A673 (cell line): Measurements from ENCODE around the gene SLC29A2. TPM values are rescaled to one million over a fixed set of nuclear protein-coding genes. Genes with fewer than 3 reads are reported as not detected.

Experiments used
- BruUV-seq: library from RNA; stranded (reverse); fragments of 400-500 nt; replicated peaks from 2 replicates; lab custom pipeline; 2021; lab: Mats Ljungman, UMichigan
- CTCF ChIA-PET: fragments of 300-600 bp; sonication (Branson Sonifier 250); formaldehyde crosslinking; loops from one replicate; lab custom pipeline; 2022; ENCODE audit warnings: antibody characterized with exemption; lab: Charles Lee
- POLR2A ChIA-PET: fragments of 300-600 bp; sonication (Branson Sonifier 250); formaldehyde crosslinking; loops from one replicate; lab custom pipeline; 2022; ENCODE audit warnings: antibody characterized with exemption; ENCODE audit not compliant: low non-redundant PET; lab: Charles Lee
- DNase-seq: peaks from one replicate; pipeline ENCODE4 v3.0.0-alpha.2; 2015; ENCODE audit warnings: low spot score
- H3K27ac ChIP-seq: fragments of 200-600 bp; sonication (generic); 2 replicates; pipeline ENCODE4 v1.5.1; 2016; ENCODE audit warnings: mixed run types, low read depth, mild to moderate bottlenecking, mixed read lengths, antibody characterized with exemption, low read length; ENCODE audit not compliant: poor library complexity, severe bottlenecking
- H3K27me3 ChIP-seq: fragments of 200-600 bp; sonication (generic); replicated peaks from 2 replicates; pipeline ENCODE4 v1.6.1; 2017; ENCODE audit warnings: mixed run types, low read depth, mild to moderate bottlenecking, mixed read lengths, antibody characterized with exemption, low read length; ENCODE audit not compliant: insufficient read depth, poor library complexity
- H3K36me3 ChIP-seq: fragments of 200-600 bp; sonication (generic); 2 replicates; pipeline ENCODE4 v1.6.1; 2016; ENCODE audit warnings: mixed run types, mild to moderate bottlenecking, mixed read lengths, antibody characterized with exemption, low read length; ENCODE audit not compliant: insufficient read depth, poor library complexity, severe bottlenecking
- H3K4me1 ChIP-seq: fragments of 200-600 bp; sonication (generic); 2 replicates; pipeline ENCODE4 v1.6.1; 2017; ENCODE audit warnings: mixed run types, mild to moderate bottlenecking, mixed read lengths, antibody characterized with exemption, low read length; ENCODE audit not compliant: insufficient read depth, poor library complexity, severe bottlenecking
- H3K4me3 ChIP-seq: fragments of 200-600 bp; sonication (generic); 2 replicates; pipeline ENCODE4 v1.5.1; 2016; ENCODE audit warnings: low read depth, mixed run types, mild to moderate bottlenecking, mixed read lengths, low read length; ENCODE audit not compliant: poor library complexity, severe bottlenecking
- H3K9me3 ChIP-seq: fragments of 200-600 bp; sonication (generic); 2 replicates; pipeline ENCODE4 v1.6.1; 2016; ENCODE audit warnings: mixed run types, low read depth, mild to moderate bottlenecking, mixed read lengths, antibody characterized with exemption, low read length; ENCODE audit not compliant: poor library complexity, severe bottlenecking
- CTCF ChIP-seq: fragments of 300-800, 200-600 bp; sonication (generic); conservative IDR thresholded peaks from 2 replicates; pipeline ENCODE4 v1.5.1; 2017; ENCODE audit warnings: low read depth, mild to moderate bottlenecking, antibody characterized with exemption, low read length, moderate library complexity, mixed read lengths
- EZH2 ChIP-seq: fragments of 200-600 bp; sonication (generic); IDR thresholded peaks from 2 replicates; pipeline ENCODE4 v1.6.1; 2017; ENCODE audit warnings: borderline replicate concordance, low read depth, mild to moderate bottlenecking, mixed read lengths, antibody characterized with exemption, low read length; ENCODE audit not compliant: poor library complexity, severe bottlenecking
- intact Hi-C: fragments of 100-400 bp; cut with micrococcal nuclease; formaldehyde crosslinking; loops from one replicate; pipeline ENCODE4 v1.10.0; 2022; ENCODE audit not compliant: unreplicated experiment
- total RNA-seq: library from RNA; stranded (reverse); gene quantifications from 2 replicates; pipeline ENCODE4 v1.2.3, GENCODE V29; 2021

SLC29A2 gene
- total RNA-seq, 1 experiment from 2014 or later: 62.4 TPM

GRCh38 chr11:66324664-66325063, 46.9 kb downstream of the SLC29A2 start:
- BruUV-seq: no TSS peak
- H3K27ac ChIP-seq: peak overlapping the region; percentile 50
- H3K9me3 ChIP-seq: no peaks in the 10 kb centered on the region
- TF ChIP-seq CTCF (no peak), EZH2 (no peak)
- no peak for DNase-seq
- peaks cover 24% of the 10 kb centered on the region for H3K4me1 ChIP-seq
- intact Hi-C loops: loop anchor here (5.0 kb wide), 1 partner anchor 102 kb away; no protein-coding TSS in a partner anchor
- CTCF ChIA-PET: no interaction called here
- H3K27me3 ChIP-seq: no peaks in the 10 kb centered on the region
- no peaks in the 10 kb centered on the region for H3K36me3 ChIP-seq
- POLR2A ChIA-PET: no interaction called here
- no peak overlapping the region for H3K4me3 ChIP-seq

DNA sequence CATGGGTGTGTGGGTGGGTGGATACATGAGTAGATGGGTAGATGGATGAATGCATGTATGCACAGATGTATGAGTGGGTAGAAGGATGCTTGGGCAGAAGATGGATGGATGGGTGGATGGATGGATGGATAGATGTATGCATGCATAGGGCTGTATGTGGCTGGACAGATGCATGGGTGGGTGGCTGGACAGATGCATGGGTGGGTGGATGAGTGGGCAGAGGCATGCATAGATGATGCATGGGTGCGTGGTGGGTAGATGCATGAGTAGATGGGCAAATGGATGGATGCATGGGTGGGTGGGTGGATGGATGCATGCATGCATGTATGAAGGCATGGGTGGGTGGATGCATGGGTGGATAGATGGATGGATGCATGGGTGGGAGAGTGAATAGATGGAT, 47.9 kb downstream of the SLC29A2 start:
- Histone ChIP-seq H3K36me3 (no peaks in the 10 kb centered on the region), H3K9me3 (no peaks in the 10 kb centered on the region), H3K27ac (no peak overlapping the region), H3K4me3 (no peak overlapping the region), H3K27me3 (no peaks in the 10 kb centered on the region), H3K4me1 (peaks cover 29% of the 10 kb centered on the region)
- ChIA-PET CTCF (no interaction called here), POLR2A (no interaction called here)
- no peak for TF ChIP-seq EZH2
- TF ChIP-seq CTCF: no peak
- intact Hi-C loops: no loop called here
- BruUV-seq: no TSS peak
- DNase-seq: no peak

GRCh38 chr11:66322732-66323427, 48.7 kb downstream of the SLC29A2 start:
- H3K9me3 ChIP-seq: no peaks in the 10 kb centered on the region
- no peak for DNase-seq
- ChIA-PET CTCF (interaction anchor here (1.5 to 2.0 kb wide), 2 partner anchors 10 to 11 kb away, joined by 4 to 12 read pairs; no protein-coding TSS in a partner anchor), POLR2A (no interaction called here)
- no TSS peak for BruUV-seq
- no peaks in the 10 kb centered on the region for H3K27me3 ChIP-seq
- H3K4me1 ChIP-seq: peaks cover 31% of the 10 kb centered on the region
- peak overlapping the region; percentile 56 for H3K27ac ChIP-seq
- TF ChIP-seq CTCF (no peak), EZH2 (no peak)
- H3K4me3 ChIP-seq: no peak overlapping the region
- intact Hi-C loops: no loop called here
- no peaks in the 10 kb centered on the region for H3K36me3 ChIP-seq
